Neural progenitor cell (in vitro differentiated cells): ENCODE results near the gene DLG2.

Experiments used
- EZH2 ChIP-seq: fragments of 200-600 bp; sonication (generic); IDR thresholded peaks from 2 replicates; pipeline ENCODE4 v1.6.1; 2017; ENCODE audit warnings: antibody characterized with exemption, mild to moderate bottlenecking, moderate library complexity
- EZH2phosphoT487 ChIP-seq: fragments of 200-600 bp; sonication (generic); IDR thresholded peaks from 2 replicates; pipeline ENCODE4 v1.6.1; 2017; ENCODE audit warnings: antibody characterized with exemption
- TF ChIP-seq, protein P1 (sequence below): fragments of 200-600 bp; sonication (generic); IDR thresholded peaks from 2 replicates; pipeline ENCODE4 v1.5.1; 2017; ENCODE audit warnings: antibody characterized with exemption, mild to moderate bottlenecking

DNA sequence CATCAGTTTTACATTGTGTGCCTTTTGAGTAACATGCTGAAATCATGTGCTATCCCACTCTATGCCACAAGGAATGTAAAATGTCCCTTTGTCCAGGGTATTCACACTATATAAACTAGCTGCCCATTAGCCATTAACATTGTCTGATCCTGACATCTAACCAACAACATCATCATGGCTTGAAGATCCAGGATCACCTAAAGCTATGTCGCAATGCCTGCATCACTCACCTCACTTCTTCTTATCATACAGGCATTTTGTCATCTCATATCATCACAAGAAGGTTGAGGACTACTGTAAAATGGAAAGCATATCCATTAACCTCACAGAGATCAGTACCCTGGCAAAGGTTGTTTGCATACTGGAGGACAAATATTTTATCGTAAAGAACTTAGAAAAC, 742.3 kb downstream of the DLG2 start:
- TF ChIP-seq, protein P1, sequence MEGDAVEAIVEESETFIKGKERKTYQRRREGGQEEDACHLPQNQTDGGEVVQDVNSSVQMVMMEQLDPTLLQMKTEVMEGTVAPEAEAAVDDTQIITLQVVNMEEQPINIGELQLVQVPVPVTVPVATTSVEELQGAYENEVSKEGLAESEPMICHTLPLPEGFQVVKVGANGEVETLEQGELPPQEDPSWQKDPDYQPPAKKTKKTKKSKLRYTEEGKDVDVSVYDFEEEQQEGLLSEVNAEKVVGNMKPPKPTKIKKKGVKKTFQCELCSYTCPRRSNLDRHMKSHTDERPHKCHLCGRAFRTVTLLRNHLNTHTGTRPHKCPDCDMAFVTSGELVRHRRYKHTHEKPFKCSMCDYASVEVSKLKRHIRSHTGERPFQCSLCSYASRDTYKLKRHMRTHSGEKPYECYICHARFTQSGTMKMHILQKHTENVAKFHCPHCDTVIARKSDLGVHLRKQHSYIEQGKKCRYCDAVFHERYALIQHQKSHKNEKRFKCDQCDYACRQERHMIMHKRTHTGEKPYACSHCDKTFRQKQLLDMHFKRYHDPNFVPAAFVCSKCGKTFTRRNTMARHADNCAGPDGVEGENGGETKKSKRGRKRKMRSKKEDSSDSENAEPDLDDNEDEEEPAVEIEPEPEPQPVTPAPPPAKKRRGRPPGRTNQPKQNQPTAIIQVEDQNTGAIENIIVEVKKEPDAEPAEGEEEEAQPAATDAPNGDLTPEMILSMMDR, result no peak
- TF ChIP-seq EZH2 (no peak), EZH2phosphoT487 (no peak)
